ENCODE data around the gene COPZ1.
"Not testable (repeated sequence)": the region's sequence is repeated elsewhere in the genome, so short reads cannot be mapped to it uniquely, and the experiment has no call there.

Gene COPZ1

DNA sequence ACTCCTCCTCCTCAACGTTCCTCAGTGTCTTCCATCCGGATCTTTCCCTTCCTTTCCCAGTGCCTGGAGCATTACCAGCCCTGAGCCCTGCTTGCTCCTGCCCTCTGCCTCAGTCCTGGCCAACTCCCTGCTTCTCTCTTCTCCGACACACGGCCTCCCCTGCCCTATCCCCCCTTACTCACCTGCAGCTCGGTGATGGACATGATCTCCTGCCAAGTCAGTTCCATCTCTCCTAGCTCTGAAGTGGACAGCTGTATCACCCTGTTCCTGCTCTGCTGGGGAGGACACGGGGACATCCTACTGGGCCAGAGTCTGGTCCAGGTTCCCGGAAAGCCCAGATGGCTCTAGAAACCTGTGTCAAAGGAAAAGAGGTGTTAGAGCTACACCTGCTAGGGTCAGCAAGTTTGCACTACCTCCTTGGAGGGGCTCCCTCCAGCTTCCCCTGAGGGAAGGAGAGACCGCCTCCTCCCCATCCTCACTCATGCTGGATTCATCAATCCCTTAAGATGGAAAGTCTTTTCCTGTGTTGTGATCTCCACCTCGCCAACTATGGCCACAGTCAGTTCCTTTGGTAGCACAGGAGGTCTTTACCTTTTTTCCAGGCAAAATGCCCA, 29.9 kb upstream of the COPZ1 start:
- no peak for DNase-seq

DNA sequence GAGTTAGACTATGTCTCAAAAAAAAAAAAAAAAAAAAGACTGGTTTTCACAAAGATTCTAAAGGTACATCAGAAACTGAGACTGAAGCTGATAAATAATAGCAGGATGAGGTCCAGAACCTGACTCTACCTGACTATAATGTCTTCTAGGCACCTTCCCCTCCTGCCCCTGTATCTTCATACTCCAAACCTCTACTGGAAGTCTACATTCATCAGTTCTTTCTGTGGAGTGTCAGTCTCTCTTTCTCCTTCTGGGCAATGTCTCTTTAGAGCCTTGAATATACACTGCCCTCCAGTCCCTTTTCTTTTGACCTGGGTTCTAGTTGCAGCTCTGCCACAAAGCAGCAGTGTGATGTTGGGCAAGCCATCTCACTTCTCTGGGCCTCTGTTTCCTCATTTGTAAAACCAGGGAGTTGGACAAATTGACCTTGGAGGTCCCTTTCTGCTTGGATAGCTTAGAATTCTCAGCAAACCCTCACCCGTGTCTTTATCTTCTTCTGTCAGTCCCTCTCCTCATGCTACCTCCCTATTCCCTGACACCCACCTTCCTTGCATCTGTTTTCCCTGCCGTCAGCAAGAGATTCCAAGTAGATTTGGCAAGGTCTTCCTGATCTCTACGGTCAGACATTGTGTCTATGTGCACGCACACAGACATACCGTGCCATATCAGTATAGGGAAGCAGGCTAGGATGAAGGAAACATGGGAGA, 28.4 kb upstream of the COPZ1 start:
- no peak for DNase-seq

- no peak for DNase-seq
Measured at GRCh38 chr12:54298904-54299303, 26.0 kb upstream of the COPZ1 start.

GRCh38 chr12:54299515-54300224, 25.3 kb upstream of the COPZ1 start:
- no peak for DNase-seq

- no peak for DNase-seq
Measured at GRCh38 chr12:54300225-54300731, 24.7 kb upstream of the COPZ1 start.

- DNase-seq: no peak
Measured at GRCh38 chr12:54300732-54301427, 24.1 kb upstream of the COPZ1 start, which contains the start of gene NFE2. Gene NFE2 (minus strand): TSS chr12:54301015. CDS start chr12:54295248, 5,767 bp downstream.

- DNase-seq: no peak
Measured at GRCh38 chr12:54301428-54302048, 23.4 kb upstream of the COPZ1 start.

DNA sequence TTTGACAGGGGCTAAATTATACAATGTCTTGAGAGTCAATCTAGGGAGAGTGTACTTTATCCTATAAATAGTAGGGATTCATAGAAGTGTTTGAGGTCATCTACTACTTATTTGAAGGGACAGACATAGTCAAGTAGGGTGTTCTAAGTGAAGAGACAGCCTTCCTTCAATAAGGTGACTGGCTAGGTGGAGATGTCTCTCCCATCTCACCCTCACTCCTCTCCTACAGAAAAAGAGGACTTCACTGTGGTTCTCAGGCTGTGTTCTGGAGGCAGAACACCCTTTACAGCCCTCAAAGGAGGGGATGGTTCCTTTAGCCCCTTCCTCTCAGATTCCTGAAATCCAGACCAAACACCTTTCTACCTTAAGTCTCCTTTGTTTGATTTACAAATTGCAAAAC, 21.3 kb upstream of the COPZ1 start:
- no peak for DNase-seq

GRCh38 chr12:54304187-54304810, 20.6 kb upstream of the COPZ1 start:
- no peak for DNase-seq

- no peak for DNase-seq
Measured at GRCh38 chr12:54306925-54307741, 17.8 kb upstream of the COPZ1 start.

GRCh38 chr12:54311051-54311450, 13.9 kb upstream of the COPZ1 start:
- DNase-seq: no peak

GRCh38 chr12:54312309-54312708, 12.6 kb upstream of the COPZ1 start:
- not testable (repeated sequence) for DNase-seq

- DNase-seq: no peak
Measured at GRCh38 chr12:54321363-54321762, 3.6 kb upstream of the COPZ1 start.

DNA sequence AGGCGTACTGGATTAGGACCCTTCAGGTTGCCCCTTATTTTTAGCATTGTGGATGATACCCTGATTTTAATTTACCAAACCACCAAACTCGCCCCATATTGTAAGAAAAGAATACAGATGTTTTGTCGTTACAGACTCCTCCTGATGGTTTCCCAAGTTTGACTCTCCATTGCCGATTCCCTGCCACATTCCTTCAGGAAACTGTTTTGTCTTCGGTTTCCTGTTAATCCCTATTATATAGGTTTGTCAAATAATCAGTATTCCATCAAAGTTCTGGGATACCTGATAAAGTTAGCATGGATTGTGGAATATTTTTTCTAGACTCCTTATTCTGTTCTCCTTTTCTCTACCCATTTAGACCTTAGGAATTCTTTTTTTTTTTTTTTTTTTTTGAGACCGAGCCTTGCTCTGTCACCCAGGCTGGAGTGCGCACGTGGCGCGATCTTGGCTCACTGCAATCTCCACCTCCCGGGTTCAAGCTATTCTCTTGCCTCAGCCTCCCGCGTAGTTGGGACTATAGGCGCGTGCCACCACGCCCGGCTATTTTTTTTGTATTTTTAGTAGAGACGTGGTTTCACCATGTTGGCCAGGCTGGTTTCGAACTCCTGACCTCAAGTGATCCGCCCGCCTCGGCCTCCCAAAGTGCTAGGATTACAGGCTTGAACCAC, 645 bp downstream of the COPZ1 start:
- DNase-seq: not testable (repeated sequence)

DNA sequence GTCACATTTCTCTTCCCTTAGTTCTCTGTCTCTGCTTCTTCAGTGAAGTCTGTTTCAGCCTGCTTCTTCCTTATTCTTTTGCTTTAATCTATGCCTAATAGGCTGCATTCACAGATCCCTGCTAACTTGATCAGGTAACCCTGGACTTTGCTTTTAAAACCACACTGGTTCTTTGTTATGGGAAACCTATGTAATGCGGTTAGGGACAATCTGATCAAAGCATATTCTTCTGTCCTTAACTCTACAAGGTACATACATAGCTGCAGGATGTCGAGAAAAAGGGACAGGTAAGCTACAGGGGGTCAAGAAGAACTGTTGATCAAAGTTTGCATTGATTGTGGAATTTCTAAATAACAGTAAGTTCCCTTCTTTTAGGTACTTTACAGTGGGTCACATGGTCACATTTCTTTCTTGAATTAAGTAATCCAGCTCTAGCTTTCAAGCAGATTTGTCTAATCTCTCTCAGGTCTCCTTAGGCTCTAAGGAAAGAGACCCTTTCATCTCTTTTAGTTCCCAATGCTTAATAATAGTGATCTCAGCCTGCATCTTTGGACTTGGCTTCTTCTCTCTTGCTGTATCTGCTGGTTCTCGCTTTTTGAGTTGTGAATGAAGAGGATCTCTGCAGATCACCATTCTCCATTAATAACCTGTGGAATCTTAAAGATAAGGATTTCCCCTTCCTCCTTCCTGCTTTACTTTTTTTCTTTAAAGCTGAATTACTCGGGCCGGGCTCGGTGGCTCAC, 3.8 kb downstream of the COPZ1 start:
- DNase-seq: no peak

- DNase-seq: no peak
Measured at GRCh38 chr12:54329759-54330158, 4.8 kb downstream of the COPZ1 start.

DNA sequence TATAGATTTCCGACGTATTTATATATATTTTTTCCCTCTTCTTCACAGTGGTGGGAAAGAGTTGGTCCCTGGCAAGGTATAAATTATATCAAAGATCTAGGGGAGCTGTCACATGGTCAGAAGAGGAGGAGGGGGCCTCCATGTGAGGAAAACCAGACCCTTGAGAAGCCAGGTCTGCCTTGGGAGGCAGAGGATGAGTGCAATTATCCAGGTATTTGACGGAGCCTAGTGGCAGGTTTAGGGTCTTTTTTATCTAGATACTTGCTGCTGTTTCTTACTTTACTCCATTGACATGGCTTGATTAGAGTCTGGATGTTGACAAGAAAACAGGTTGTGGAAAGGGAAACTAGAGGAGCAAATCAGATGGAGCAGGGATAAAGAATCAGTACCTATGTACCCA, 5.5 kb downstream of the COPZ1 start:
- no peak for DNase-seq

GRCh38 chr12:54331461-54331860, 6.5 kb downstream of the COPZ1 start:
- DNase-seq: no peak

- no peak for DNase-seq
Measured at GRCh38 chr12:54333420-54334034, 8.6 kb downstream of the COPZ1 start.
